Brain microvascular endothelial cell (primary cell): ENCODE data around the gene PALLD.

Experiments used
- DNase-seq: peaks from one replicate; pipeline ENCODE4 v3.0.0-alpha.2; 2020
- H3K27ac ChIP-seq: fragments of 250-450 bp; sonication (Bioruptor Pico); 2 replicates; pipeline ENCODE4 v1.5.1; 2020; ENCODE audit warnings: mild to moderate bottlenecking, moderate library complexity
- H3K27me3 ChIP-seq: fragments of 250-450 bp; sonication (Bioruptor Pico); replicated peaks from 2 replicates; pipeline ENCODE4 v1.5.1; 2020; ENCODE audit warnings: mild to moderate bottlenecking
- H3K36me3 ChIP-seq: fragments of 250-450 bp; sonication (Bioruptor Pico); replicated peaks from 2 replicates; pipeline ENCODE4 v1.5.1; 2020; ENCODE audit warnings: mild to moderate bottlenecking
- H3K4me3 ChIP-seq: 2 replicates; pipeline ENCODE4 v1.5.1; 2011; ENCODE audit warnings: low read depth, mild to moderate bottlenecking, control low read depth, low read length, moderate library complexity
- in situ Hi-C: cut with HindIII; loops from 2 replicates; pipeline ENCODE4 v1.10.0; 2017; ENCODE audit warnings: low sequenced_read_pairs, low pct_ligation_motif_present
- TF ChIP-seq, protein P1 (sequence below): IDR thresholded peaks from 2 replicates; pipeline ENCODE4 v1.5.1; 2011; ENCODE audit warnings: low read depth, mild to moderate bottlenecking, moderate library complexity, low read length, control low read depth, inconsistent platforms; ENCODE audit errors: missing control alignments

PALLD gene

DNA sequence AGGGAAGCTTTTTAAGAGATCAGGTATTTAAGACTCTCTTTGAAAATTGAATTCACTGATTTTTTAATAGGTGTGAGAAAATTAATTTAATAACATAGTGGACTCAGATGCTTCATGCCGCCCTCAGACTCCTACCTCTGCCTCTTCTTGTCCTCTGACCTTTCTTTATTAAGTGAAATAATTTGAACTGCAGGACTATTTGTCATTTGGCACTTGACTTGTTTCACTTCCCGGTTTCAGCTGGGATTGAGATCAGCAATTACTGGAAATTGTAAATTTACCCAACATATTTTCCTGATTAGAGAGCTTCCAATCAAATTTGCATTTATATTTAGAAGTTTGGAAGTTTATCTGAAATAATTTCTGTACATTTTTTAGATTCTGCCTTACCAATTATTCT, 396.4 kb downstream of the PALLD start:
- DNase-seq: no peak
- TF ChIP-seq, protein P1, sequence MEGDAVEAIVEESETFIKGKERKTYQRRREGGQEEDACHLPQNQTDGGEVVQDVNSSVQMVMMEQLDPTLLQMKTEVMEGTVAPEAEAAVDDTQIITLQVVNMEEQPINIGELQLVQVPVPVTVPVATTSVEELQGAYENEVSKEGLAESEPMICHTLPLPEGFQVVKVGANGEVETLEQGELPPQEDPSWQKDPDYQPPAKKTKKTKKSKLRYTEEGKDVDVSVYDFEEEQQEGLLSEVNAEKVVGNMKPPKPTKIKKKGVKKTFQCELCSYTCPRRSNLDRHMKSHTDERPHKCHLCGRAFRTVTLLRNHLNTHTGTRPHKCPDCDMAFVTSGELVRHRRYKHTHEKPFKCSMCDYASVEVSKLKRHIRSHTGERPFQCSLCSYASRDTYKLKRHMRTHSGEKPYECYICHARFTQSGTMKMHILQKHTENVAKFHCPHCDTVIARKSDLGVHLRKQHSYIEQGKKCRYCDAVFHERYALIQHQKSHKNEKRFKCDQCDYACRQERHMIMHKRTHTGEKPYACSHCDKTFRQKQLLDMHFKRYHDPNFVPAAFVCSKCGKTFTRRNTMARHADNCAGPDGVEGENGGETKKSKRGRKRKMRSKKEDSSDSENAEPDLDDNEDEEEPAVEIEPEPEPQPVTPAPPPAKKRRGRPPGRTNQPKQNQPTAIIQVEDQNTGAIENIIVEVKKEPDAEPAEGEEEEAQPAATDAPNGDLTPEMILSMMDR: no peak
- Histone ChIP-seq H3K27me3 (no peaks in the 10 kb centered on the region), H3K4me3 (no peak overlapping the region), H3K36me3 (peaks cover 68% of the 10 kb centered on the region), H3K27ac (no peak overlapping the region)
- in situ Hi-C loops: no loop called here

DNA sequence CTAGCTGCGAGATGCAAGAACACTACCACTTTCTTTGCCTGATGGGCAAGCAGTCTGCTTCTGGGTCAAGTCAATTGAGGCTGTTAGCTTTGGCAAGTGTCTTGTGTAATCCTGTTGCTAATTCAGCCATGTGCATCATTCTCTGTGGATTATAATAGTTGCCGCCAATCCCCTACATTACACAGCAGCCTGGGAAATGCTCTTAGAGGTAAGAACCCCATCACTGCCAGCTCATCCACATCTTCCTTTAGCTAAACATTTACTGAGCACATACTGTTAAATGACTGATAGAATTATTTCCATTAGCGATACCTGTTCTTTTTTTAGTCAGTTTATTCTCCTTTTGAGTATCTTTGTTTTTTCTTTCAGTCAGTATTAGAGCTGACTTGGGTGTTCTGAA, 397.0 kb downstream of the PALLD start:
- Histone ChIP-seq H3K27me3 (no peaks in the 10 kb centered on the region), H3K4me3 (no peak overlapping the region), H3K27ac (no peak overlapping the region), H3K36me3 (peaks cover 70% of the 10 kb centered on the region)
- no peak for DNase-seq
- in situ Hi-C loops: no loop called here
- TF ChIP-seq, protein P1: no peak

DNA sequence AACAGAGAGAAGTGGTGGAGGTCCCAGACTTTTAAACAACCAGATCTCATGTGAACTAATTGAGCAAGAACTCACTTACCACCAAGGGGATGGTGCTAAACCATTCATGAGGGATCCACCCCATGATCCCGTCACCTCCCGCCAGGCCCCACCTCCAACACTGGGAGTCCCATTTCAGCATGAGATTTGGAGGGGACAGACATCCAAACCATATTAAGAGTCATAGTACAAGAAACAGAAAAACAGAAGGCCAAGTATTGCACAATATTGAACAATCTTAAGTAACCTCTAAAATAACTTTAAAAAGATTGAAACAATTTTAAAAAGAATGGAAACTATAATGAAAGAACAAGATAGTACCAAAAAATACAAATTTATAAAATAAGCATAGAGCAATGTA, 403.2 kb downstream of the PALLD start:
- no peak for DNase-seq
- in situ Hi-C loops: no loop called here
- Histone ChIP-seq H3K27ac (no peak overlapping the region), H3K27me3 (no peaks in the 10 kb centered on the region), H3K4me3 (no peak overlapping the region), H3K36me3 (peaks cover 65% of the 10 kb centered on the region)
- TF ChIP-seq, protein P1: no peak

DNA sequence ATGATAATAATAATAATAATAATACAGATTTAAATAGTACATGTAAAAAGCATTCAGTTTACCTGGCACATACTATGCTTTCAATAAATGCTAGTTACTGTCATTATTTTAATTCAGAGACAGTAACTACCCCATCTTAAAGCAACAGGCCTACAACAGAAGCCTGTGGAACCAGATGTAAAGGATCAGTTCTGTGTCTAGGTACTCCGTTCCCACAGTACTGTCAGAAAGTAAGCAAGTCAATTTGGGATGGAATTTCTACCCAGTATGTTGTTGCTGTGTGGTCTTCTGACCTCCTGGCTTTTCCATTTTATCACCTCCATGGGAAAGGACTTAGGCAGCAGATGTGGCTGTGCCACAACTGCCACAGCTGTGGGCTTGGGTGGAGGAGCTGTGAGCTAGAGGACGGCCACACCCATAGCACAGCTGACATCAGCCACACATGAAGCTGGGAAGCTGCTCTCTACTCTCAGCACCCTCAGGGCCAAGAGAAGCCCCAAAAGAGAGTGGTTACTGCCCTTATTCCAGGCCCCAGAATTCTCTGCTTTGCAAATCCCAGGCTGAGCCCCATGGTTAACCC, 410.4 kb downstream of the PALLD start:
- H3K27me3 ChIP-seq: no peaks in the 10 kb centered on the region
- peak; percentile 15 for DNase-seq
- no peak overlapping the region for H3K4me3 ChIP-seq
- in situ Hi-C loops: no loop called here
- H3K27ac ChIP-seq: peak overlapping the region; percentile 64
- TF ChIP-seq, protein P1: no peak
- peaks cover 60% of the 10 kb centered on the region for H3K36me3 ChIP-seq

DNA sequence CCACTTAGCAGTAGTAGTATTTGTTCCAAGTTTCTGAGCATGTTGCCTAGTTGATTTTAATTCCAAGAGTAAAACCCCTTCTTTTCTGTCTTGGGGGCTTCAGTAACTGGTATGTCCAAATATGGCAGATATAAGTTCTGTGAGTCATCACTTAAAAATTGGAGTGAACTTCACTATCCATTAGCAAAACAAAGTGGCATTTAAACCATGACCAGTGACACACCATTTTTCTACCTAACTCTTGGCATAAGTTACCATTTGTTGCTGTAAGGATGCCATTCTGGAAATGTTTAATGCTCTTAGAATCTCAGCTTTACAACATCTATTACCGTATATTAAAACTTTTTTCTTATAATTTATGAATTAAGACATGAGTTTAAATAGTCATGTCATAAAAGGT, 411.2 kb downstream of the PALLD start:
- DNase-seq: peak; percentile 31

More for the DNA sequence above, 411.2 kb downstream of the PALLD start:
- TF ChIP-seq, protein P1: no peak
- Histone ChIP-seq H3K27ac (peak overlapping the region; percentile 64), H3K36me3 (peaks cover 57% of the 10 kb centered on the region), H3K4me3 (no peak overlapping the region), H3K27me3 (no peaks in the 10 kb centered on the region)
- in situ Hi-C loops: no loop called here
